ENCODE results near the gene TMTC3.

TMTC3 gene

GRCh38 chr12:88184196-88184595, 42.1 kb downstream of the TMTC3 start:
- H3K27ac ChIP-seq = no peak overlapping the region
- no peak for TF ChIP-seq CTCF (conservative IDR thresholded peaks at IDR 0.05)
- no peak for TF ChIP-seq ZFX (IDR thresholded peaks at IDR 0.05)

- H3K27ac ChIP-seq = no peak overlapping the region
- no peak for TF ChIP-seq ZFX (IDR thresholded peaks at IDR 0.05)
- TF ChIP-seq CTCF (conservative IDR thresholded peaks at IDR 0.05) = no peak
Measured at GRCh38 chr12:88185279-88185678, 43.2 kb downstream of the TMTC3 start.

- TF ChIP-seq CTCF (conservative IDR thresholded peaks at IDR 0.05) (no peak), ZFX (IDR thresholded peaks at IDR 0.05) (no peak)
- no peak overlapping the region for H3K27ac ChIP-seq
Measured at GRCh38 chr12:88185988-88186387, 43.9 kb downstream of the TMTC3 start.

- TF ChIP-seq ZFX (IDR thresholded peaks at IDR 0.05) (no peak), CTCF (conservative IDR thresholded peaks at IDR 0.05) (no peak)
- H3K27ac ChIP-seq = no peak overlapping the region
Measured at GRCh38 chr12:88187571-88187970, 45.5 kb downstream of the TMTC3 start.

GRCh38 chr12:88188180-88188579, 46.1 kb downstream of the TMTC3 start:
- no peak overlapping the region for H3K27ac ChIP-seq
- no peak for TF ChIP-seq CTCF (conservative IDR thresholded peaks at IDR 0.05)
- TF ChIP-seq ZFX (IDR thresholded peaks at IDR 0.05) = no peak

- H3K27ac ChIP-seq = no peak overlapping the region
- no peak for TF ChIP-seq ZFX (IDR thresholded peaks at IDR 0.05)
- TF ChIP-seq CTCF (conservative IDR thresholded peaks at IDR 0.05) = no peak
Measured at GRCh38 chr12:88192426-88192825, 50.3 kb downstream of the TMTC3 start.

- TF ChIP-seq CTCF (conservative IDR thresholded peaks at IDR 0.05) (no peak), ZFX (IDR thresholded peaks at IDR 0.05) (no peak)
- no peak overlapping the region for H3K27ac ChIP-seq
Measured at GRCh38 chr12:88194868-88195267, 52.8 kb downstream of the TMTC3 start.

Measured in C4-2B (cell line).